Stimulated activated naive CD4-positive, alpha-beta T cell treated with Interleukin-2 at 50 U/mL for 16 hours (primary cell): Measurements from ENCODE around the gene CUL1.

ENCODE experiments used
- DNase-seq: peaks from one replicate; lab custom pipeline; 2025; lab: John Stamatoyannopoulos, UW

Gene CUL1

DNA sequence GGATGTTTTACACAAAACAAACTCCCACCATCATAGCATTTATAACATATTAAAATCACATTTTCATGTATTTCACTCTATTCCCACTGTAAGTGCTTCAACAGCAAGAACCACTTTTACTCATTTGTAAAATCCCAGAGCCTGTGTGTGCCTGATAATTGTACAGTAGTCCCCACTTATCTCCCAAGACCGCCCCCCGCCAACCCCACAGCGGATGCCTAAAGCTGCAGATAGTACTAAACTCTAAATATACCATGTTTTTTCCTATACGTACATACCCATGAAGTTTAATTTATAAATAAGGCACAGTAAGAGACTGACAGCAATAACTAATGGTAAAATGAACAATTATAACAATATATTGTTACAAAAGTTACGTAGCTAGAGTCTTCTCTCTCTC lies 151.9 kb downstream of the CUL1 start:
- no peak for DNase-seq
